Activated CD8-positive, alpha-beta T cell treated with anti-CD3 and anti-CD28 coated beads for 36 hours (primary cell): ENCODE data around the gene MAP3K1. TPM values are rescaled to one million over a fixed set of nuclear protein-coding genes. Genes with fewer than 3 reads are reported as not detected.

Experiments
- ATAC-seq: fragments of 200-7000 bp; cut with Tn5 transposase; one replicate; pipeline ENCODE4 v1.10.0; 2021; ENCODE audit warnings: mild to moderate bottlenecking, moderate library complexity
- CTCF ChIA-PET: fragments of 350-600 bp; sonication (Branson Sonifier 250); formaldehyde crosslinking; loops from one replicate; lab custom pipeline; 2021; ENCODE audit warnings: antibody characterized with exemption; lab: Charles Lee
- POLR2A ChIA-PET: fragments of 350-600 bp; sonication (Branson Sonifier 250); formaldehyde crosslinking; loops from one replicate; lab custom pipeline; 2021; ENCODE audit warnings: antibody characterized with exemption; lab: Charles Lee
- DNase-seq: peaks from one replicate; pipeline ENCODE4 v3.0.0-alpha.2; 2020
- H3K27ac Mint-ChIP-seq: one replicate; pipeline ENCODE4 v1.8.0; 2021; ENCODE audit warnings: mild to moderate bottlenecking, mixed read lengths
- H3K27me3 Mint-ChIP-seq: one replicate; pipeline ENCODE4 v1.8.0; 2021; ENCODE audit warnings: mixed read lengths
- H3K36me3 Mint-ChIP-seq: one replicate; pipeline ENCODE4 v1.8.0; 2021; ENCODE audit warnings: low read depth, mixed read lengths
- H3K4me1 Mint-ChIP-seq: one replicate; pipeline ENCODE4 v1.8.0; 2021; ENCODE audit warnings: low read depth, mixed read lengths
- H3K4me3 Mint-ChIP-seq: one replicate; pipeline ENCODE4 v1.8.0; 2021; ENCODE audit warnings: mild to moderate bottlenecking, moderate library complexity, mixed read lengths
- H3K9me3 Mint-ChIP-seq: one replicate; pipeline ENCODE4 v1.8.0; 2021; ENCODE audit warnings: mixed read lengths
- CTCF ChIP-seq: fragments of 200-600 bp; IDR thresholded peaks from one replicate; pipeline ENCODE4 v1.8.0; 2022; ENCODE audit warnings: antibody characterized with exemption, mild to moderate bottlenecking
- intact Hi-C: fragments of 100-400 bp; cut with micrococcal nuclease; formaldehyde crosslinking; loops from one replicate; pipeline ENCODE4 v1.10.0; 2022
- total RNA-seq, 2 experiments: library from RNA; stranded (reverse); gene quantifications; one replicate each; pipeline ENCODE4 v1.2.3, GENCODE V29; 2021

The MAP3K1 gene
- total RNA-seq, 2 experiments from 2014 or later: 16.9 to 17.0 TPM

GRCh38 chr5:56876327-56876726 lies 61.0 kb downstream of the MAP3K1 start:
- no peak for ATAC-seq
- no peak overlapping the region for H3K27ac Mint-ChIP-seq
- no peaks in the 10 kb centered on the region for H3K27me3 Mint-ChIP-seq
- intact Hi-C loops: no loop called here
- ChIA-PET CTCF (no interaction called here), POLR2A (no interaction called here)
- no peak for DNase-seq
- H3K9me3 Mint-ChIP-seq: no peaks in the 10 kb centered on the region
- H3K4me3 Mint-ChIP-seq: no peak overlapping the region
- H3K4me1 Mint-ChIP-seq: peaks cover 2% of the 10 kb centered on the region
- H3K36me3 Mint-ChIP-seq: peaks cover 26% of the 10 kb centered on the region
- no peak for TF ChIP-seq CTCF

GRCh38 chr5:56881571-56881970 lies 66.2 kb downstream of the MAP3K1 start:
- ChIA-PET CTCF (interaction anchor here (1.8 kb wide), 1 partner anchor 20 kb away, joined by 3 read pairs; no protein-coding TSS in a partner anchor), POLR2A (no interaction called here)
- intact Hi-C loops: no loop called here
- TF ChIP-seq CTCF: no peak
- ATAC-seq (no peak), DNase-seq (no peak)
- Mint-ChIP-seq H3K4me1 (peaks cover 2% of the 10 kb centered on the region), H3K27me3 (no peaks in the 10 kb centered on the region), H3K36me3 (peaks cover 32% of the 10 kb centered on the region), H3K27ac (no peak overlapping the region), H3K9me3 (no peaks in the 10 kb centered on the region), H3K4me3 (no peak overlapping the region)

GRCh38 chr5:56893251-56893951 lies 78.1 kb downstream of the MAP3K1 start:
- H3K27ac Mint-ChIP-seq: no peak overlapping the region
- TF ChIP-seq CTCF: no peak
- intact Hi-C loops: no loop called here
- H3K4me3 Mint-ChIP-seq: no peak overlapping the region
- ChIA-PET CTCF (interaction anchor here (1.1 kb wide), 1 partner anchor 9 kb away, joined by 4 read pairs; no protein-coding TSS in a partner anchor), POLR2A (interaction anchor here (0.5 kb wide), 1 partner anchor 202 kb away, joined by 3 read pairs; no protein-coding TSS in a partner anchor)
- peaks cover 34% of the 10 kb centered on the region for H3K36me3 Mint-ChIP-seq
- DNase-seq: no peak
- no peaks in the 10 kb centered on the region for H3K27me3 Mint-ChIP-seq
- H3K9me3 Mint-ChIP-seq: no peaks in the 10 kb centered on the region
- peaks cover 11% of the 10 kb centered on the region for H3K4me1 Mint-ChIP-seq
- ATAC-seq: no peak

- no peak overlapping the region for H3K27ac Mint-ChIP-seq
- no peaks in the 10 kb centered on the region for H3K27me3 Mint-ChIP-seq
Measured at GRCh38 chr5:56896763-56897162, 81.4 kb downstream of the MAP3K1 start.

More at GRCh38 chr5:56896763-56897162, 81.4 kb downstream of the MAP3K1 start:
- no peak for ATAC-seq
- peaks cover 12% of the 10 kb centered on the region for H3K36me3 Mint-ChIP-seq
- no peak for TF ChIP-seq CTCF
- no peaks in the 10 kb centered on the region for H3K9me3 Mint-ChIP-seq
- intact Hi-C loops: no loop called here
- POLR2A ChIA-PET: no interaction called here
- peaks cover 11% of the 10 kb centered on the region for H3K4me1 Mint-ChIP-seq
- no peak overlapping the region for H3K4me3 Mint-ChIP-seq
- no peak for DNase-seq
- CTCF ChIA-PET: interaction anchor here (1.1 to 2.1 kb wide), 3 partner anchors 241 to 625 kb away, joined by 3 to 8 read pairs (median 5); no protein-coding TSS in a partner anchor
